Esophagus squamous epithelium (tissue), 5 donors: ENCODE results near the gene KMT2C. TPM values are rescaled to one million over a fixed set of nuclear protein-coding genes. Genes with fewer than 3 reads are reported as not detected.
"Not testable (repeated sequence)": the region's sequence is repeated elsewhere in the genome, so short reads cannot be mapped to it uniquely, and the experiment has no call there.

Source experiments
- DNase-seq: peaks from one replicate; lab custom pipeline; 2025; lab: John Stamatoyannopoulos, UW
- H3K27ac ChIP-seq, 4 donors: fragments of 200-600 bp; sonication (generic); one replicate each; pipeline ENCODE4 v1.5.1; 2016 to 2019; ENCODE audit warnings: mild to moderate bottlenecking in 1 of 4
- H3K27me3 ChIP-seq, 4 donors: fragments of 200-600 bp; sonication (generic); 1 replicate in 3 of 4; 2 replicates in 1 of 4; pipeline versions ENCODE4 v1.5.1 to v1.6.0; 2017 to 2021; ENCODE audit warnings: antibody characterized with exemption in 1 of 4
- H3K36me3 ChIP-seq, 3 donors: fragments of 200-600 bp; sonication (generic); one replicate each; pipeline ENCODE4 v1.5.1; 2016 to 2019
- H3K4me1 ChIP-seq, 3 donors: fragments of 200-600 bp; sonication (generic); one replicate each; pipeline ENCODE4 v1.5.1; 2017 to 2019
- H3K4me3 ChIP-seq, 4 donors: fragments of 200-600 bp; sonication (generic); 1 replicate in 3 of 4; 2 replicates in 1 of 4; pipeline ENCODE4 v1.5.1; 2016 to 2019; ENCODE audit warnings: mild to moderate bottlenecking in 2 of 4, moderate library complexity in 1 of 4
- H3K9me3 ChIP-seq, 3 donors: fragments of 200-600 bp; sonication (generic); one replicate each; pipeline ENCODE4 v1.5.1; 2016 to 2019
- POLR2A ChIP-seq, 4 donors: fragments of 450-650 bp; IDR thresholded peaks; one replicate each; pipeline ENCODE4 v1.6.1; 2017; ENCODE audit warnings: antibody characterized with exemption in 4 of 4, mild to moderate bottlenecking in 4 of 4, moderate library complexity in 3 of 4
- WGBS, 2 donors: methylation state at CpG; one replicate each; pipeline ENCODE4 v1.1.5; 2018; 5-methylcytosine and 5-hydroxymethylcytosine counted together
- intact Hi-C: fragments of 100-400 bp; cut with DNase I; formaldehyde crosslinking; loops from one replicate; pipeline ENCODE4 v1.15.0; 2022
- total RNA-seq, 4 donors: library from RNA; depleted of rRNA; stranded (reverse); fragments of >200 nt; gene quantifications; one replicate each; pipeline ENCODE4 v1.1.0, GENCODE V29; 2016
- TF ChIP-seq, protein P1 (sequence below), 6 experiments: fragments of 450-650 bp in 4 of 6; fragments of 200-600 bp in 2 of 6; sonication (generic) in 2 of 6; IDR thresholded peaks; one replicate each; pipeline ENCODE4 v1.5.1; 2016 to 2019; ENCODE audit warnings: antibody characterized with exemption in 6 of 6, mild to moderate bottlenecking in 4 of 6, moderate library complexity in 4 of 6
- donor health status: DM: yes; HTN: yes; CAD: no.

KMT2C gene
- total RNA-seq, 4 donors from 2014 or later, result 25.1 to 64.7 (median 43.4) TPM

DNA sequence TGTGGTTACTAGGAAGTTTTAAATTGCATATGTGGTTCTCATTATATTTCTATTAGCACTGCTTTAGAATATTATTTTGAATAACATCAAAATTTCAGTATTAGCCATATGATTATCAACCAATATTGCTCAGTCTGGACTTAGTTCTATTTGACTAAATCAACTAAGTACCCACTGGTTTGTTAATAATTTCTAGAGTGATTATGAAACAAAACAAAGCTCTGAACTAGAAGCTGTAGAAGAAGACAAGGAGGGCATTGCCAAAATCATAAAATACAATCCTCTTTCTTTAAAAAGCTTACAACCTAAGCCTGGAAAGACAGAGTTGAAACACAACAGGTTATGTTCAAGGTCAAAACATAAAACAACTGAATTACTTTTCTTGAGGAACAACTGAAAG, 204.7 kb downstream of the KMT2C start:
- TF ChIP-seq, protein P1, sequence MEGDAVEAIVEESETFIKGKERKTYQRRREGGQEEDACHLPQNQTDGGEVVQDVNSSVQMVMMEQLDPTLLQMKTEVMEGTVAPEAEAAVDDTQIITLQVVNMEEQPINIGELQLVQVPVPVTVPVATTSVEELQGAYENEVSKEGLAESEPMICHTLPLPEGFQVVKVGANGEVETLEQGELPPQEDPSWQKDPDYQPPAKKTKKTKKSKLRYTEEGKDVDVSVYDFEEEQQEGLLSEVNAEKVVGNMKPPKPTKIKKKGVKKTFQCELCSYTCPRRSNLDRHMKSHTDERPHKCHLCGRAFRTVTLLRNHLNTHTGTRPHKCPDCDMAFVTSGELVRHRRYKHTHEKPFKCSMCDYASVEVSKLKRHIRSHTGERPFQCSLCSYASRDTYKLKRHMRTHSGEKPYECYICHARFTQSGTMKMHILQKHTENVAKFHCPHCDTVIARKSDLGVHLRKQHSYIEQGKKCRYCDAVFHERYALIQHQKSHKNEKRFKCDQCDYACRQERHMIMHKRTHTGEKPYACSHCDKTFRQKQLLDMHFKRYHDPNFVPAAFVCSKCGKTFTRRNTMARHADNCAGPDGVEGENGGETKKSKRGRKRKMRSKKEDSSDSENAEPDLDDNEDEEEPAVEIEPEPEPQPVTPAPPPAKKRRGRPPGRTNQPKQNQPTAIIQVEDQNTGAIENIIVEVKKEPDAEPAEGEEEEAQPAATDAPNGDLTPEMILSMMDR (IDR thresholded peaks at IDR 0.05), result no peak
- no peak for TF ChIP-seq POLR2A (IDR thresholded peaks at IDR 0.05)
- H3K4me1 ChIP-seq, result no peaks in the 10 kb centered on the region
- H3K4me3 ChIP-seq, result no peak overlapping the region
- H3K36me3 ChIP-seq, result peaks cover 0 to 81% (median 0%) of the 10 kb centered on the region in 3 donors
- no peak for DNase-seq
- no peaks in the 10 kb centered on the region for H3K27me3 ChIP-seq
- intact Hi-C loops, result no loop called here
- no peak overlapping the region for H3K27ac ChIP-seq
- no peaks in the 10 kb centered on the region for H3K9me3 ChIP-seq

DNA sequence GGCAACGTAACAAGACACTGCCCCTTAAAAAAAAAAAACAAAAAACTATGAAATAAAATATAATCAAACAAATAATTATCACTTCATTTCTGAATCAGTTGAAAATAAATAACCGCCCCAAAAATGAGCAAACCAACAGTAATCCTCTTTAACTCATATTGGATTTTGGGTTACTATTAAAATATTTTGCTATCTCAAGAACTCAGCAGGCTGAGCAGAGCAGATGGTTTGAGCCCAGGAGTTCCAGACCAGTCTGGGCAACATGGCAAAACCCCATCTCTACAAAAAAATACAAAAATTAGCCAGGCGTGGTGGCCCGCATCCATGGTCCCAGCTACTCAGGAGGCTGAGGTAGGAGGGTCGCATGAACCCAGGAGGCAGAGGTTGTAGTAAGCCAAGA, 216.2 kb downstream of the KMT2C start:
- DNase-seq, intact Hi-C loops, H3K4me3 ChIP-seq, H3K27ac ChIP-seq, H3K9me3 ChIP-seq, H3K4me1 ChIP-seq, H3K27me3 ChIP-seq: not testable (repeated sequence)
- WGBS, 2 donors, result 94 to 100% methylated on average over 5 of the region's 5 CpGs
- peaks cover 0 to 83% (median 6%) of the 10 kb centered on the region in 3 donors for H3K36me3 ChIP-seq

DNA sequence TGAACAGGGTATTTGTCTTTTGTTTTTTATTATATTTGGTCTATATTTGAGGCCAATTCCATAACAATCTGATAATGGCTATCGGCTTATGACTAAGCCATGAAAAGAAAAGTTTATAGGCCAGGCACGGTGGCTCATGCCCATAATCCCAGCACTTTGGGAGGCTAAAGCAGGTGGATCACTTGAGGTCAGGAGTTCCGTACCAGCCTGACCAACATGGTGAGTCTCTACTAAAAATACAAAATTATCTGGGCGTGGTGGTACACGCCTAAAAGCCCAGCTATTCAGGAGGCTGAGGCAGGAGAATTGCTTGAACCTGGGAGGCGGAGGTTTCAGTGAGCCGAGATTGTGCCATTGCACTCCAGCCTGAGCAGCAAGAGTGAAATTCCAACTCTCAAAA, 227.0 kb downstream of the KMT2C start:
- H3K4me3 ChIP-seq, H3K27me3 ChIP-seq, H3K4me1 ChIP-seq, H3K9me3 ChIP-seq, H3K27ac ChIP-seq, DNase-seq, intact Hi-C loops: not testable (repeated sequence)
- 90 to 97% methylated on average over 7 of the region's 7 CpGs for WGBS, 2 donors
- peaks cover 0 to 82% (median 0%) of the 10 kb centered on the region in 3 donors for H3K36me3 ChIP-seq

DNA sequence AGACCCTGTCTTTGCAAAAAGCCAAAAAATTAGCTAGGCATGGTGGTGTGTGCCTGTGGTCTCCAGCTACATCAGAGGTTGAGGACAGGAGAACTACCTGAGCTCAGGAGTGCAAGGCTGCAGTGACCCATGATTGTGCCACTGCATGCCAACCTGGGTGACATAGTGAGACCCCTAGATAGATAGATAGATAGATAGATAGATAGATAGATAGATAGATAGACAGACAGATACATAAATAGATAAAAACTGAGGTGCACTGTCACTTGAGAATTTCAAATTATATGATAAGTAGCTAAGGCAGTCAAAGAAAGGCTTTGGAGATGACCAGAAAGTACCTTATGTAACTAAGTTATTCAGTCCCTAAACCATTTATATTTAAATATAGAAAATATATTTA, 231.4 kb downstream of the KMT2C start:
- not testable (repeated sequence) for H3K27me3 ChIP-seq
- peaks cover 0 to 78% (median 0%) of the 10 kb centered on the region in 3 donors for H3K36me3 ChIP-seq

DNA sequence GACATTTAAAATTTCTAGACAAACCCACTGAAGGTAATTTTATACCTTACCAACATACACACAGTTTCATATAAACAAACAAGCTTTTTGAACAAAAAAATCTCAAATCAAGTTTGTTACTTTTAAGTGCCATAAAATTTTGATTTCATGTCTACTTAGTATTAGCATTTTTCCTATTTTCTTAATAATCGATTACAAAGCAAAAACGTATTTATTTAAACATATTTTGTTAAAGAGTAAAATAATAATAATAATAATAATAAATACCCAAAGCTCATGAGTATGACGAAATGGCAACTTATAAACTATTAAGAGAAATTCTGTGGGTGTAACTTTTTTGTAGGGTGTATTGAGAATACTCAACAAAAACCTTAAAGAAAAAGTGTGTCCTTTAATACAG, 232.7 kb downstream of the KMT2C start:
- no peak for TF ChIP-seq POLR2A (IDR thresholded peaks at IDR 0.05)
- TF ChIP-seq, protein P1 (IDR thresholded peaks at IDR 0.05), result no peak
- Histone ChIP-seq H3K27me3 (no peaks in the 10 kb centered on the region), H3K4me1 (no peaks in the 10 kb centered on the region), H3K4me3 (no peak overlapping the region), H3K27ac (no peak overlapping the region), H3K36me3 (peaks cover 0 to 83% (median 0%) of the 10 kb centered on the region in 3 donors), H3K9me3 (no peaks in the 10 kb centered on the region)
- WGBS, 2 donors, result 83 to 94% methylated on average over 3 of the region's 3 CpGs
- no peak for DNase-seq
- intact Hi-C loops, result no loop called here

More for the DNA sequence above, 231.4 kb downstream of the KMT2C start:
- intact Hi-C loops, DNase-seq, H3K4me3 ChIP-seq, H3K4me1 ChIP-seq, H3K9me3 ChIP-seq, H3K27ac ChIP-seq: not testable (repeated sequence)

DNA sequence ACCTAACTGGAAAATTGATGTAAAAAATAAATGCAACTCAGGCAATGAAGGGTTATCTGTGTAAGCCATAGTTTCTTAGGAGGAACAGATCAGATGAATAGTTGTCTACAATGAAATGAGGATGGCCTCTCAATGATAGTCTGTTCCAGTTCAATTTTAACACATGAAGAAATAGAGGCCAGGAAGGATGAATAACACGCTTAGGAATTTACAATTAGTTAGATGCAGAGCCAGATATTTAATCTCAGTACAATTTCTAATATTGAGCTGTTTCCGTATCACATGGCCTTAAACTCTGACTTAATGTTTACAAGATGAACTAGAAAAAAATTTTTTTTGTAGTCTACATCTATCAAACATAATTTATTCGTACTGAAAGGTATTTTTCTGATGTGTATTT, 233.7 kb downstream of the KMT2C start:
- H3K27ac ChIP-seq, result no peak overlapping the region
- H3K27me3 ChIP-seq, result no peaks in the 10 kb centered on the region
- intact Hi-C loops, result no loop called here
- 76% methylated on average over 3 of the region's 3 CpGs for WGBS, 2 donors
- TF ChIP-seq, protein P1 (IDR thresholded peaks at IDR 0.05), result no peak
- no peaks in the 10 kb centered on the region for H3K4me1 ChIP-seq
- no peaks in the 10 kb centered on the region for H3K9me3 ChIP-seq
- H3K4me3 ChIP-seq, result no peak overlapping the region
- H3K36me3 ChIP-seq, result peaks cover 0 to 83% (median 0%) of the 10 kb centered on the region in 3 donors
- DNase-seq, result no peak

DNA sequence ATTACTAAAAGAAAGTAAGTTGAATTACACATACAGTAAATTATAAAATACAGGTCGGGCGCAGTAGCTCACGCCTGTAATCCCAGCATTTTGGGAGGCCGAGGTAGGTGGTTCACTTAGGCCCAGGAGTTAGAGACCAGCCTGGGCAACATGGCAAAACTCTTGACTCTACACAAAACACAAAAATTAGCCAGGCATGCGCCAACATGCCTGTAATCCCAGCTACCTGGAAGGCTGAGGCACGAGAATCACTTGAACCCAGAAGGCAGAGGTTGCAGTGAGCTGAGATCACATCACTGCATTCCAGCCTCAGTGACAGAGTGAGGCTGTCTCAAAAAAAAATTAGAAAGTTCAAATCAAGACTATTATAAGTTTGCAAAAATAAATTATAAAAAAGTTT, 235.4 kb downstream of the KMT2C start:
- Histone ChIP-seq H3K9me3 (no peaks in the 10 kb centered on the region), H3K36me3 (peaks cover 0 to 83% (median 0%) of the 10 kb centered on the region in 3 donors), H3K27ac (no peak overlapping the region), H3K27me3 (no peaks in the 10 kb centered on the region), H3K4me3 (no peak overlapping the region), H3K4me1 (no peaks in the 10 kb centered on the region)
- 90 to 91% methylated on average over 6 of the region's 6 CpGs for WGBS, 2 donors
- DNase-seq, result no peak
- intact Hi-C loops, result no loop called here
- TF ChIP-seq, protein P1 (IDR thresholded peaks at IDR 0.05), result no peak
- TF ChIP-seq POLR2A (IDR thresholded peaks at IDR 0.05), result no peak
